Right renal pelvis (tissue), 4 donors: ENCODE data around the gene TMEM115. TPM values are rescaled to one million over a fixed set of nuclear protein-coding genes. Genes with fewer than 3 reads are reported as not detected.
"Not testable (repeated sequence)": the region's sequence is repeated elsewhere in the genome, so short reads cannot be mapped to it uniquely, and the experiment has no call there.

Experiments used
- DNase-seq, 4 donors: peaks; one replicate each; pipeline ENCODE4 v3.0.0-alpha.2; 2013; ENCODE audit warnings: low read depth in 4 of 4, low spot score in 3 of 4, missing footprints in 1 of 4
- polyA plus RNA-seq, 4 donors: library from polyadenylated mRNA; unstranded; fragments of 120-200 nt; gene quantifications; one replicate each; pipeline ENCODE4 v1.2.1, GENCODE V29; 2013; ENCODE audit not compliant: insufficient read length in 4 of 4

Gene TMEM115
- polyA plus RNA-seq, 4 donors = 37.8 to 49.5 (median 38.7) TPM

GRCh38 chr3:50319894-50320625 is 39.3 kb downstream of the TMEM115 start:
- DNase-seq = no peak

GRCh38 chr3:50319181-50319893 is 40.0 kb downstream of the TMEM115 start:
- DNase-seq = no peak

GRCh38 chr3:50318615-50319014 is 40.7 kb downstream of the TMEM115 start:
- no peak for DNase-seq

GRCh38 chr3:50318163-50318562 is 41.2 kb downstream of the TMEM115 start:
- no peak for DNase-seq

- DNase-seq = no peak
Observed at GRCh38 chr3:50317300-50317699, 42.0 kb downstream of the TMEM115 start.

GRCh38 chr3:50316657-50317242 is 42.6 kb downstream of the TMEM115 start:
- DNase-seq = no peak

GRCh38 chr3:50314816-50315215 is 44.5 kb downstream of the TMEM115 start:
- no peak for DNase-seq

GRCh38 chr3:50314342-50314741 is 45.0 kb downstream of the TMEM115 start:
- no peak for DNase-seq

- DNase-seq = not testable (repeated sequence)
Observed at GRCh38 chr3:50312041-50312440, 47.3 kb downstream of the TMEM115 start.

Other genes with a start within 250 kb of the TMEM115 start
- gene SEMA3F, start 204.2 kb downstream of the TMEM115 start, polyA plus RNA-seq = 10 to 100 TPM; 75.1 to 81.1 (median 78.5) TPM
- gene GNAT1, start 167.9 kb downstream of the TMEM115 start, polyA plus RNA-seq = under 1 TPM in 2 of 4 donors, not detected in 2; 0.03 to 0.10 TPM
- gene SLC38A3, start 154.2 kb downstream of the TMEM115 start, polyA plus RNA-seq = 1 to 10 TPM; 5.0 to 9.6 (median 6.6) TPM
- 100 to 1,000 TPM; 203 to 219 (median 207) TPM for gene GNAI2, start 123.3 kb downstream of the TMEM115 start, polyA plus RNA-seq
- gene SEMA3B, start 90.4 kb downstream of the TMEM115 start, polyA plus RNA-seq = 100 to 1,000 TPM in 1 of 4 donors, 10 to 100 TPM in 3; 86.9 to 125 (median 92.2) TPM
- gene LSMEM2, start 80.4 kb downstream of the TMEM115 start, polyA plus RNA-seq = under 1 TPM; 0.51 to 0.75 (median 0.66) TPM
- 10 to 100 TPM; 39.6 to 50.5 (median 45.0) TPM for gene IFRD2, start 67.1 kb downstream of the TMEM115 start, polyA plus RNA-seq
- gene HYAL3, start 60.1 kb downstream of the TMEM115 start, polyA plus RNA-seq = 1 to 10 TPM; 3.1 to 3.8 (median 3.1) TPM
- gene NAA80, start 60.1 kb downstream of the TMEM115 start, polyA plus RNA-seq = 10 to 100 TPM in 1 of 4 donors, 1 to 10 TPM in 3; 8.6 to 10.5 (median 9.9) TPM
- 1 to 10 TPM; 6.2 to 8.0 (median 6.8) TPM for gene HYAL1, start 55.9 kb downstream of the TMEM115 start, polyA plus RNA-seq
- gene HYAL2, start 36.8 kb downstream of the TMEM115 start, polyA plus RNA-seq = 10 to 100 TPM; 62.8 to 92.9 (median 75.5) TPM
- gene TUSC2, start 31.3 kb downstream of the TMEM115 start, polyA plus RNA-seq = 10 to 100 TPM; 24.6 to 29.7 (median 27.7) TPM
- gene RASSF1, start 18.7 kb downstream of the TMEM115 start, polyA plus RNA-seq = 10 to 100 TPM; 17.5 to 22.8 (median 17.8) TPM
- gene ZMYND10, start 13.8 kb downstream of the TMEM115 start, polyA plus RNA-seq = 1 to 10 TPM; 3.6 to 4.7 (median 3.8) TPM
- 10 to 100 TPM; 30.3 to 36.9 (median 32.6) TPM for gene NPRL2, start 8.7 kb downstream of the TMEM115 start, polyA plus RNA-seq
- 10 to 100 TPM; 11.9 to 18.3 (median 15.3) TPM for gene CYB561D2, start 8.7 kb downstream of the TMEM115 start, polyA plus RNA-seq
- gene CACNA2D2, start 144.1 kb upstream of the TMEM115 start, polyA plus RNA-seq = 10 to 100 TPM; 14.9 to 18.1 (median 15.2) TPM
- 10 to 100 TPM; 15.0 to 18.4 (median 16.8) TPM for gene C3orf18, start 208.2 kb upstream of the TMEM115 start, polyA plus RNA-seq
- 10 to 100 TPM; 21.9 to 27.6 (median 23.4) TPM for gene HEMK1, start 210.0 kb upstream of the TMEM115 start, polyA plus RNA-seq